Heart left ventricle (tissue), 13 donors: ENCODE measurements around the gene MCC.

Source experiments
- POLR2A ChIP-seq, 2 donors: fragments of 450-650 bp; IDR thresholded peaks; one replicate each; pipeline ENCODE4 v1.6.1; 2017; ENCODE audit warnings: antibody characterized with exemption in 2 of 2, mild to moderate bottlenecking in 2 of 2, moderate library complexity in 2 of 2
- TF ChIP-seq, protein P1 (sequence below), 12 donors: fragments of 200-600 bp; sonication (generic) in 4 of 12; IDR thresholded peaks; one replicate each; pipeline versions ENCODE4 v1.5.0 to v1.8.0; 2018 to 2022; ENCODE audit warnings: antibody characterized with exemption in 12 of 12, mild to moderate bottlenecking in 5 of 12
- donor health status: ischemic (EF 13 %, LVEDD 7.1; RV severe dilation, severe dysfunction).
- donor health status: DM: no; HTN: yes; CAD: no.
- donor health status: DM: no; HTN: no; CAD: no.
- donor health status: ischemic (EF 25% LVEDD 6.9; RV normal size, moderate dysfunction).
- donor health status: ischemic (EF 25% LVEDD 5.7; RV mildly dilated, moderate dysfunction).
- donor health status: ischemic (EF 35%, LVEDD 5.7; RV mildly dilated, moderate dysfunction).
- donor health status: nonischemic (EF 11% LVEDD 7.7; RV severe dilation, severe dysfunction).
- donor health status: DM: yes; HTN: yes; CAD: no.
- donor health status: PGD.
- donor health status: ischemic (EF 29% LVEDD 5.4; RV normal size, mild dysfunction).
- donor health status: nonischemic (EF 23%, LVEDD 6.1; RV moderate dilation, normal function).

DNA sequence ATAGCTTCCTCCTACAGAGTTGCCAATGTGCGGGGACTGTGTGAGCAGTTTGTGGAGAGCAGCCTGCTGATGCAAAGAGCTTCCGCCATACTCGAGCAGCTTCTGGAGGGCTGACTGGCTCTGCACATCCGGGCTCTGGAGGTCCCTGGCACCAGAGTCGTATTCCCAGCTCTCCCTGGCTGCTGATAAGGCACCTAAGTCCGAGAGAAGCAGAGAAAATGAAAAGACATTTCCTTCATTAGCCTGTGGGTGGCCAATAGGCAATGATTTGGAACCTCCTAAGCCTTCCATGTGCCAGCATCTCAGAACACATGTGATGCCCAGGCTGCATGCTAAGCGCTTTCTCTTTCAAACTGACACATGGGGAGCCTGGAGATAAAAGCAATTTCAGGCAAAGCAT, 147.7 kb downstream of the MCC start:
- TF ChIP-seq, protein P1, sequence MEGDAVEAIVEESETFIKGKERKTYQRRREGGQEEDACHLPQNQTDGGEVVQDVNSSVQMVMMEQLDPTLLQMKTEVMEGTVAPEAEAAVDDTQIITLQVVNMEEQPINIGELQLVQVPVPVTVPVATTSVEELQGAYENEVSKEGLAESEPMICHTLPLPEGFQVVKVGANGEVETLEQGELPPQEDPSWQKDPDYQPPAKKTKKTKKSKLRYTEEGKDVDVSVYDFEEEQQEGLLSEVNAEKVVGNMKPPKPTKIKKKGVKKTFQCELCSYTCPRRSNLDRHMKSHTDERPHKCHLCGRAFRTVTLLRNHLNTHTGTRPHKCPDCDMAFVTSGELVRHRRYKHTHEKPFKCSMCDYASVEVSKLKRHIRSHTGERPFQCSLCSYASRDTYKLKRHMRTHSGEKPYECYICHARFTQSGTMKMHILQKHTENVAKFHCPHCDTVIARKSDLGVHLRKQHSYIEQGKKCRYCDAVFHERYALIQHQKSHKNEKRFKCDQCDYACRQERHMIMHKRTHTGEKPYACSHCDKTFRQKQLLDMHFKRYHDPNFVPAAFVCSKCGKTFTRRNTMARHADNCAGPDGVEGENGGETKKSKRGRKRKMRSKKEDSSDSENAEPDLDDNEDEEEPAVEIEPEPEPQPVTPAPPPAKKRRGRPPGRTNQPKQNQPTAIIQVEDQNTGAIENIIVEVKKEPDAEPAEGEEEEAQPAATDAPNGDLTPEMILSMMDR (IDR thresholded peaks at IDR 0.05): peak in 1 of 12 donors; percentile 9
- TF ChIP-seq POLR2A (IDR thresholded peaks at IDR 0.05): no peak
